HG03097 (cell line): Measurements from ENCODE around the gene TSPAN32.
"Not testable (repeated sequence)": the region's sequence is repeated elsewhere in the genome, so short reads cannot be mapped to it uniquely, and the experiment has no call there.

Experiments used
- ATAC-seq: cut with Tn5 transposase; IDR thresholded peaks from one replicate; pipeline ENCODE4 v1.9.1; 2021; ENCODE audit not compliant: unreplicated experiment, low FRiP score

TSPAN32 gene

DNA sequence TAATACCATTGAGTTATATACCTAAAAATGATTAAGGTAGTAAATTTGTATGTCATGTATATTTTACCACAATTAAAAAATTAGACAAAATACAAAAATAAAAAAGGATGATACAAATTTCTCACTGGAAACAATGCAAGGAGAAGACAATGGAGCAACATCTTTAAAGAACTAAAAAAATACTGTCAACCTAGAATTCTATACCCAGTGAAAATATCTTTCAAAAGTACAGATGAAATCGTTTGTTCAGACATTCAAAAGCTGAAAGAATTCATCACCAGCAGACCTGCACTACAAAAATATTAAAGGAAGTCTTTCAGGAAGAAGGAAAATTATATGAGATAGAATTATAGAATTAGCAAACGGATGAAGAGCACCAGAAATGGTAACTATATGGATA is 21.6 kb upstream of the TSPAN32 start:
- no peak for ATAC-seq

DNA sequence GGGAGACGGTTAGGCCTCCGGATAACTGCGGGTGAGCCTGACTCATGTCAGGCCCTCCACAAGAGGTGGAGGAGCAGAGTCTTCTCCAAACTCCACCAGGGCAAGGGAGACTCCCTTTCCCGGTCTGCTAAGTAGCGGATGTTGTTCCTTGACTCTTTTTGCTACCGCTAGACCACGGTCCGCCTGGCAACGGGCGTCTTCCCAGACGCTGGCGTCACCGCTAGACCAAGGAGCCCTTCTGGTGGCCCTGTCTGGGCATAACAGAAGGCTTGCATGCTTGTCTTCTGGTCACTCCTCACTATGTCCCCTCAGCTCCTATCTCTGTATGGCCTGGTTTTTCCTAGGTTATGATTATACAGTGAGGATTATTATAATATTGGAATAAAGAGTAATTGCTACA is 15.5 kb upstream of the TSPAN32 start:
- ATAC-seq = not testable (repeated sequence)

DNA sequence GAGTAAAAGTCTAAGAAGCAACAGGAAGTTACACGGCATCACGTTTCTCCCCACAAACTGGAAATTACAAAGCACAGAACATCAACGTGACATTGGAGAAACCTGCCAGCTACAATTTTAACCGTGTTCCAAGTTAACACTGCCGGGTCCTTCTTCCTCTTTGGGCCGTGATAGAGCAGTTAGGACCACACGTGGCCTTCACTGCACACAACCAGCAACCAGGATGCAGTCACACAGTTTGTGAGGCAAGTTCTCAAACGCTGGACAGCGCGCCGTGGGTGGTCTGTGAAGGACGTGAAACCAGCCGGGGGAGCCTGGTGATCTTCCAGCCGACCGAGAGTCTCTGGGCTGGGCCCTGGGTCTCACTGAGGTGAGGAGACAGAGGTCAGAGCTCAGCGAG is 14.7 kb upstream of the TSPAN32 start:
- ATAC-seq = no peak

DNA sequence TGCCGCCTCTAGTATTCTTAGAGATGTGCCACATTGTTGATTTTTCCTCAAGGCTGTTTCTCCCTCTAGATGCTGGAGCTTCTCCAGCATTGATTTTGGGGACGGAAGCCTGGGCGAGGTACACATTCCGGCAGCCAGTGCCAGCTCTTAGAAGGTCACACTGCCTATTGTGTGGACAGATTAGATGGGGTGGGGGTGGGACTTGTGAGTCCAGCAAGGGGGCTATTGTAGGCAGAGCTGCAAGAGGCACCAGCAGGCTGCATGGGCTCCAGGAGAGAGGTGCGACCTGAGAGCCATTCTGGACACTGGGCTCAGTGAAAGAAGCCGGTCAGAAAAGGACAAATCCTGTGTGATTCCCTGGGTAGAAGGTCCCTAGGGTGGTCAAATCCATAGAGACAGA is 12.5 kb upstream of the TSPAN32 start:
- ATAC-seq = no peak

DNA sequence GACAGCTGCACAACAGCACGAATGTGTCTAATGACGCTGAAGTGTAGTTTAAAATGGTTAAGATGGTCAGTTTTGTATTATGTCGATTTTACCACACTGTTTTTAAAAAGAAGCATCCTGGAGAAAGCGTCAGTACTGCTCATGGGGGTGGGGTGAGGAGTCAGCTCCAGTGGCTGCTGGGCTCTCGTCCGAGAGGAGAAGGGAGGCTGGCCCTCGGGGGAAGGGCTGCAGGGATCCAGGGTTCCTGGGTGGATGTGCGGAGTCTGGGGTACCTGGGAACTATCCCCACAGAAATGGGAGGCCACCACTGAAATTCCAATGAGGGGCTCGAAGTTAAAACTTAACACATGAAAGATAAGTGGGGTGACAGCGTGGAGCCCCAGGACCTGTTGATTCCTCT is 12.0 kb upstream of the TSPAN32 start:
- no peak for ATAC-seq

DNA sequence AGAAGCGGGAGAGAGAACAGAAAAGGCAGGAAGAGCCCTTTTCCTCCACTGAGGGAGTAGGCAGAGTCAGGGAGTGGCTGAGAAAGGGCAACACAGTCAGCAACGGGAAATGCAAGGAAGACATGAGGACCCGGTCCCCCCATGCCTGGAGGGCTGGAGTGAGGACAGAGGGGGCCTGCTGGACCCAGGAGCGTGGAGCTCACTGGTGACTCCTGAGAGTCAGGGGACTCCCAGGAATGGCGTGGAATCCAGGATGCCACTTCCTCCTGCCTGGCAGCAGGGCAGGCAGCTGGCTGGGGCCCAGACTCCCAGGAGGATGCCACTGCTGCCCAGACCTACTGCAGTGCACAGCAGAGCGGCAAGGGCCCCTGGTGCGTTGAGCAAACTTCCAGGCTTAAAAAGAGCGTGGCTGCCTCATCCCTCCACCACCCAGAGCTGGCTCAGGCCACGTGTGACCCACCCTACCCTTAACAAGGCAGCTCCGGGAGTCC is 11.4 kb upstream of the TSPAN32 start:
- ATAC-seq = no peak

DNA sequence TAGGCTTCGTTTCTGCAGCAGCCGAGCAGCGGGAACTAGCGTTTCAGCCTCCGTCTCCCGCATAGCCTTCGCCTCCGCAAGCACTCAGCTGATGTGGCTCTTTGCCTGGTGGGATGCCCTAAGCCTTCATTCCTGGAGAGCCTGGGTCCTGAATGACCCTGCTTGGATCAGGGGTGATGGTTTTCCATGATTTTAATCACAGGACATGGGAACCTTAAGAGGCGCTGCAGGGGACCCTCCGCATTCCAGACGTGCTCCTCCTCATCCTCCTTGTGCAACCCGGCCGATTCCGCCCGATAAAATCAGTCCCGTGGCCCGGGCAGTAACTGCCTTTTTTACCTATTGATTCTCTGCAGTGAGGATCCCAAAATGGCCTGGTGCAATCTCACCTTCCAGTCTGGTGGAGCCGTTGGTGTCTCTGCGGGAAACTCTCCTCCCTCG is 8.3 kb upstream of the TSPAN32 start:
- no peak for ATAC-seq

DNA sequence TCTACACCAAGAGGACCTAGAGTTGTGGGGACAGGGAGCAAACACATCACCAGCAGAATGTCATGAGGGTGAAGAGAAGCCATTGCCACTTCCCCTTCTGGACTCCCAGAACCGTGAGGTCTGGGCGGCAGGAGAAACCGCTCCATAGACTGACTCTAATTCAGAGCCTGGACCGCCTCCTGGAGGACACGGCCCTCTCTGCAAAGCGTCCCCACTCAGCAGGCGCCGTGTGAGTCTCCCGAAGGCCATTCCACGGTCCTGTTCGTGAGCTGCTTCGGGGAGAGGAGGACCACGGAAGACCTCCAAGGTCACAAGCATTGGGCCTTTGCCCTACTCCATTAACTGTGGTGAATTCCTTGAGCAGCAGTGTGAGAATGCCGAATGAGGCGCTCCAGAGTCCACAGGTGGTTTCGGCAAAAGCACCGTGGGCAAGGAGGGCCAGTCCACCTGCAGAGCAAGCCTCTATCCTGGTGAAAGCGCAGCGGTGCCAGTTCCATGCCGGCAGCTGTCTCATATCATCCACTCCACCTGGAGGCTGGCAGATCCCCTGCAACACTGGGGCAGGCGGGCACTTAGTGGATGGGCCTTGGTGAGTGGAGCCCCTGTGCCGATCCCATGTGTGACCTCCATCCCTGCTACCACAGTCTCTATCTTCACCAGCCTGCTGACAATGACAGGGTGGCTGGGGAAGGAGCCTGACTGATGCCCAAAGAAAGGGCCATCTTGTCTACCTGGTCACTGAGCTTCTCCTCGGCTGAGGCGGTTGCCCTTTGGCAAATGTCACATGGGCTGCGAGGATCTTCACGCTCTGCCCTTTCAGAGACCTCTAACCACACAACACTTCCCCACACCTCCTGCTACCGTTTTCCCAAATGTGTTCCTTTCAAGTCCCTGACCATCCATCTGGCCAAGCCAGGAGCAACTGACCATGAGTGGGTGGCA is 7.6 kb upstream of the TSPAN32 start:
- ATAC-seq = no peak

DNA sequence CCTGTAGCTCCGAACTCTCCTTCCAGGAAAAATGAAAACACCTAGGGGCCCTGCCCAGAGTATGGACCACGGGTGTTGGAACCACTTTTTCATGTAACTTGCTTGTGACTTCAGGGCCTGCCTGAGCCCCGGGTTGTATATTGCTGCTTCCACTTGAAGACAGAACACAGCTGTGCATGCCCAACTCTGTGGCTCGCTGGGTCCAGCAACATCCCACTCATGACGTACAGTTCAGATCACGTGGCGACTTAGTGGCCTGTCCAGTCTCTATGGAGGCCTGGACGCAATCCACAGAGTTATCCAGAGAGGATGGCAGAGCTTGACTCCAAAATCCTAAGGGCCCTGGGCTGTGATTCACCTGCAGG is 6.9 kb upstream of the TSPAN32 start:
- no peak for ATAC-seq

DNA sequence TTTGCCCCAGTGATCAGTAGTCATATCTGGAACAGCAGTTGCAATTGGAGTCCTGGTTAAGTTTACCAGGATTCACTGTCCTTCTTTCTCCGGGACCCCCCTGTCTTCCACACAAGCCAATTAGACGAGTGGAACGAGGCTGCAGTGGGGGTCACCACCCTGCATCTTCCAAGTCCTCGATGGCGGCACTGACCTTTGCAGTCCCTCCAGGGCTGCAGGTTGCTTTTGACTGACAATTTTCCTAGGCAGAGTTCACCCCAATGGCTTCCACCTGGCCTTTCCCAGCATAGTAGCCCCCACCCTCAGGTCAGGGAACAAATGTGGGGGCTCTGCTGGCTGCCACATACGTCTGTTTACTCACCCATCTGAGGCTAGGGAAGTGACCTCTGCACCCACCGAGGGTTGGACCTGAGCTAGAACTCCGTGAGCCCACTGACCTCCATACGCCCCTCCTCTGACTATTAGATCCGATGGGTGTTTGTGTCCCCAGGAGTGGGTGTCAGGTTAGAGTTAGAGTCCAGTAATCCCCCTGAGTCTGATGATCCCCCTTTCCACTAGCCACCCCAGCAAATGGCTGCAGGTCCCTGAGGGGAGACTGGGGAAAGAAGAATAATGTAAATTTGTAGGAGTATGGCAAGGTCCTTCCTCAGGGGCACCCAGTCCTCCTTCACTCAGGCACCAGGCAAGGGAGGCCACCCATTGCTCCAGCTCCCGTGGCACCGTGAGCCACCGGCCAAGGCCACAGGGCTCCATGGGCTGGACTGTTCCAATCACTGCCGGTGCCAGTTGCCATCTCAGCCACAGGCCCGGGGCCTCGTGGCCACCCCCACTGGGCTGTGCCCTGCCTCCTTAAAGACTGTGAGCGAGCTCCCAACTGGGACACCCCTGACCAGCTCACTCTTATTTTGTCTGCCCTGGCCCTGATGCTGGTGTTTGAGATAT is 5.6 kb upstream of the TSPAN32 start:
- ATAC-seq = no peak

DNA sequence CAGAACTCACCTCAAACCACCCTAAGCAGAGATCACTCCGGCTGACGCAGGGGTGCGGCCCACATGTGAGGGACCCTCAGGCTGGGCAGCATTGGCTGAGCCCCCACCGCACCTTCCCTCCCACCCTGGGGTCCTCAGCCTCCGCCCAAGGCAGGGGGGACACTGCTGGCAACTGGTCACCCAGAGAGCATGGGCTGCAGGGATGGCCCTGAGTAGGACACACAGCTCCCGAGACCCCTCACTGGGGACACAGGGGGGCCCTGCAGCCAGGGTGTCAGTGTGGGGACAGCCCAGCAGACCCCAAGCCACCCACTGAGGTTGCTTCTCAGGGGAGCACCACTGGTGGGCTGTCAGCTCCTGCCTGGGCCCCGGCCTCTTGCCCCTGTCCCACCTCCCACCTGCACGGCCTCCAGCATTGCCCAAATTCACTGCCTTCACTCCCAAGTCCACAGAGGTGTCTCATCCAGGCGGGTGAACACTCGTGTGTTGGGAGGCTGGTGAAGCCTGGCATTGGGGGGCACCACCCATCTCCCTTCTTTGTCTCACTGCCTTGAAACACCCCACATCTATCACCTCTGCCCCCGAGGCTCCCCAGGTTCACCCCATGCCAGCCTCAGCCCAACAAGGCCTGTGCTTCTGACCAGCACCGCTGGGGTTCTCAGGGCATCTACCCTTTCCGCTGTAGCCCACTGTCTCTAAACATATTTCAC is 4.7 kb upstream of the TSPAN32 start:
- ATAC-seq = no peak

DNA sequence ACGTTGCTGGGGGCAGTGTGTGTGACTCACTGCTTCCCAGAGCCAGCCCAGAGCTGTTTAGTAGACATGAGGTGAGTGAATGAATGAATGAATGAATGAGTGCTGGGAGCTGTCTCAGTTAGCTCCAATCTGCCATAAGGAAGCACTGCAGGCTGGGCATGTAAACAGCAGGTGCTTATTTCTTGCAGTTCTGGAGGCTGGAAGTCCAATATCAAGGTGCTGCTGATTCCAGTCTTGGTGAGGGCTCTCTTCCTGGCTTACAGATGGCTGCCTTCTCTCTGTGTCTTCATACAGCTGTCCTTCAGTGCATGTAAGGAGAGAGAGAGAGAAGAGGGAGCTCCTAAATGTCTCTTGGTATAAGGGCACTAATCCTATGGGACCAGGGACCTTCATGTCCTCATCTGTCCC is 4.2 kb upstream of the TSPAN32 start:
- ATAC-seq = no peak

DNA sequence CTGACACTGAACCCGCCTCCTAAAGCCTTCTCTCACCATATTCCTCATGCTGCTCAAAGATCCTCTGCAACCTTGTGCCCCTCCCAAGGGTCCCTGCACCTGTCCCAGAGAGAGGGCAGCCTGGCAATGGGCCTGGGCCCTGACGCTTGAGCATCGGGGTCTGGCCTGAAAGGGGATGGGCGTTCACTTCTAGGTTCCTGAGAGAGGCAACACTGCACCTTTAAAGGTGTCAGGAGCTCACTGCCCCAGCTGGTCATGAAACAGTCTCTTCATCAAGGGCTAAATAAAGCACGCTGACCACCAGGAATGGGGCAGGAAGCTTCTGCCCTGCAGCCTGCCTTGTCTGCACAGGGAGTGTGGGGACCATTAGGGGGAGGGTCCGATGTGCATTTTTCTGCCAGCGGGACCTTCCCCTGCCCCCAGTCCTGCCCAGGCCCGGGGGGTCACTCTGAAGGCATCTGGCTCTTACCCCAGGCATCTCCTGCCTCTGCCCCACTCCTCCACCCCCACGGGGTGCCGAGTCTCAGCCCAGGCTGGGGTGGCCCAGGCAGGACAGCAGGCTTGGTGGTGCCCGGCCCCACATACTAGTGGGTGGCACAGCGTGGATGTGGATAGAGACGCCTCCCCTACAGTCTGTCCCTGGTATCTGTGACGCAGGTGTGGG is 3.5 kb upstream of the TSPAN32 start:
- no peak for ATAC-seq

DNA sequence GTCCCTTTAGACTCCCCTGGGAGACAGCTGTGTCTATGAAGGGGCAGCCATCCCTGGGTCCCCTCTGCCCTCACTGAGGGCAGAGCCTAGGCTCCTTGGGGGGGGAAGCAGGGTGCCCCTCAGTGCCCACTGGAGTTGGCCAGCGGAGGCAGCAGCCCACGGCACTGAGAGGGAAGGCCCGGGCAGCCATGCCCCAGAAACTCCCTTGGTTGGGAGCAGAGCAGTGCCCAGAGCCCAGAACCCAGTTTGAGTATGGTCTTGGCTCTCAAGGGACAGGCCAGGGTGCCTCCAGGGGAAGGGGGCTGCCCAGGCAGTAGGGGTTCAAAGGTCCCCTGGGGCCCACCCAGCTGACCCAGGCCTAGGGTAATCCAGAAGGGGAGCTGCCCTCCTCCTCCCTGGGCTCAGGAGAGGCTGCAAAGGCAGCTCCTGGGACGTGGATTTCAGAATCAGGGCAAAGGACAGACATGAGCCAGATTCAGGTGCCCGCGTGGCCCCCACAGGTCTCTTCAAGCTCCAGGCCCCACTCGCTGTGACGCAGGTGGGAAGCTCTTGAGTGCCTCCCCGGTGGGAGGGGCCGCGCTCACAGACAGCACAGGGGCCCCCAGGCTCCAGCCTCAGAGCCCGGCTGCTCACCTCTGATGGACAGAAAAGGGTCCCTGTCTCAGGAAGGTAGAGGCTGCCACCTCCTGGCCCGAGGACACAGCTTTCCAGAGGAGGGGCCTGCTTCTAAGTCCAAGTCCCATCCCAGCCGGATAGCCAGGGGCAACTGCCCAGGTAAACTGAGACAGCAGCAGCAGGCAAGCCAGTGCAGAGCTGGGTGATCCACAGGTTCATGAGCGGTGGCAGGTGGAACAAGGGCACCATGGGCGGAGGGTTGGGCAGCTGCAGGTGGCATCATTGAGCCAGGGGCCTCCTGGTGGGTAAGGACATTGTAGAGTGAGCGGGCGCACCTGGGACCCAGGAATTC is 2.7 kb upstream of the TSPAN32 start:
- no peak for ATAC-seq

DNA sequence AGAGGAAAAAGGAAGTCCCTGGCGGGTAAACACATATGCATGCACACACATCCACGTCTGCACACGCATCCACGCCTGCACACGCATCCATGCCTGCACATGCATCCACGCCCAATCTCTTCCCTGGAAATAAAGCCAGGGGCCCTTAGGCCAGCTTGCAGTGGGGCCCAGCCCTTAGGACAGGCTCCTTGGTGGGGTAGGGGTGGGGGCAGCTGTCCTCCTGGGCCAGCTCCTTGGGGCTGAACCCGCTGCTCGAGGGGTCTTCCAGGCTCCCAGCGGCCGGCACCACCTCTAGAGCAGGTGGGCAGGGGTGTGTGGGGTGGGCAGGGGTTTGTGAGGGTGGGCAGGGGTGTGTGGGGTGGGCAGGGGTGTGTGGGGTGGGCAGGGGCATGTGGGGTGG is 2.0 kb upstream of the TSPAN32 start:
- ATAC-seq = no peak

DNA sequence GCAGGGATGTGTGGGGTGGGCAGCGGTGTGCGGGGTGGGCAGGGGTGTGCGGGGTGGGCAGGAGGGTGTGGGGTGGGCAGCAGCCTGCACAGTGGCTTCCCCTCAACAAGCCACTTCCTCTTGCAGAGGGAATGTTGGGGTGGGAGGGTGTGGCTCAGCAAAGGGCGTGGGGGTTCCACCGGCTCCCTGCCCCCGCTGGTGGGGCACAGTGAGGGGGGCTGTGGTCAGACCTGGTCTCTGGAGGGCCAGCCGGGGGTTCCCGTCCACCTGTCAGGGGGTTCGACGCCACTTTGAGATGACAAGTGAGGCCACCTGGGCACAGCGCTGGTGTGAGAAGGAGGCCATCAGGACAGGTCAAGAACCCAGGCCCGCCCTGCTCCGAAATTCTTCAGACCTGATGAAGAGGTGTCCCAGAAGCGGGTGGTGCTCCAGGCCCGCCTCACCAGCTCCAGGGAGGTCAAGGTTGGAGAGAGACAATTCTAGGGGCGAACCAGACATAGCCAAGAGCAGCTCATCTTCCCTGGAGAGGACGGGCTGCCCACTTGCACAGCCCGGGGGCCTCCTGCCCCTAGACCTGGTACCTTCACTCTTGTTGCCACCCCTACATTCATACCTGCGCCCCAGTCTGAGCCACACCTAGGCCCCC is 1.4 kb upstream of the TSPAN32 start:
- no peak for ATAC-seq

DNA sequence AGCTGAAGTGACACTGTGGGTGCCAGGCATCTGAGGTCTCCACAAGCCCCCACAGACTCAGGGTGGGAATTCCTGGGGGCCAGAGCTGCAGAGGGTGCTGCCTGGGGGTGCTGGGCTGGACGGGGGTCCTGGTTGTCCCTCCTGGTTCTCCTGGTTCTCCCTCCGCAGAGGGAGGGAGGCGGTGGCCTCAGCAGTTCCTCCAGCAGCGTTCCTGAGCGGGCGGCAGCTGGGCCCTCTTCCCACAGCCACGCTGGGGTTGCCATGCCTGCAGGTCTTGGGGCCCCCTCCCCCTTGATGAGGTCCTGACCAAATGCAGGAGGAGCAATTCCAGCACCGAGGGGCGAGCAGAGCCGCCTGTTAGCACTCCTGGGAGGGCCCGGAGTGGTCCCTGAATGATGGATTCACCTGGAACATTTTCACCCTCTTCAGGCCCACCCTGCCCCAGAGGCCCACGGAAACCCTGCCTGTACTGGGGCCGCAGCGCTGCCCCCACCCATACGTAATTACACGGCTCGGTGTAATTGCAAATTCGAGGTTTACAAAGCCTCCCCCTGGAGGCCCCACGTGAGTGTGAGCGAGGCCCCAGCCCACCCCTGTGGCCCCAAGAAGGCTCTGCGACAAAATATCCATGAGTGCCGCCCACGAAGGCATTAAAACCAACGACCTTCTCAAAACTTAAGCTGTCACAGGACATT is 730 bp upstream of the TSPAN32 start:
- no peak for ATAC-seq

DNA sequence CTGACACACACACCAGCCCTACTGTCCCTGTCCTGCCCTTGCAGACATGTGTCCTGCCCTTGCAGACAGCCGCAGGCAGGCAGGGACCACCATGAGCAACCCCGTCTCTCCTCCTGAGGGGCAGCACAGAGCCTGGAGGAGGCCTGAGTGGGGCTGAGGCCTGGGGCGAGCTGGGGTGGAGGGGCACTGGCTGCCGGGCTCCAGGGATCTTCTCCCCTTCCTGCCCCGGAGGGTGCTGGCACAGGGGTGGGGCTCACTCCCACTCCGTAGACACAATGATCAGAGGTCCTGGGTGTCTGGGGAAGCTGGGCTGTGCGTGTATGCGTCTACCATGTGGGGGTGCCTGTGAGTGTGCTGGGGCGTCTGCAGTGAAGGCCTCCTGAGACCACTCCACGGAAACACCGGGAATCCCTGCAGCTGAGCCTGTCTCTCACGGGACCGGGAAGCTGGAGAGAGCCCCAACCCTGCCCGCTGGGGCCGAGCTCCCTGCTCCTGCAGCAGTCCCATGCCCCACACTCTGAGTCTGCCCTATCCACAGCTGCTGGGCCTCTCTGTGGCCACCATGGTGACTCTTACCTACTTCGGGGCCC is 588 bp downstream of the TSPAN32 start:
- ATAC-seq = peak; percentile 12
